UCSD-AML1 (cell line): ENCODE results near the gene SEC14L5.
A peak's percentile ranks its signal among the peaks of the same experiment; 100 is the strongest.

Experiments used
- DNase-seq: peaks from one replicate; lab custom pipeline; 2025; ENCODE audit not compliant: unreplicated experiment; lab: John Stamatoyannopoulos, UW

SEC14L5 gene

GRCh38 chr16:4957720-4958509 lies at the start of gene SEC14L5:
Gene SEC14L5 (plus strand): TSS chr16:4958330. CDS start chr16:4959324, 994 bp downstream.
- DNase-seq: peak; percentile 96

GRCh38 chr16:4908854-4909401 lies 49.2 kb upstream of the SEC14L5 start:
- DNase-seq: no peak

- DNase-seq: no peak
Measured at GRCh38 chr16:4909825-4910224, 48.3 kb upstream of the SEC14L5 start.

GRCh38 chr16:4910828-4911227 lies 47.3 kb upstream of the SEC14L5 start:
- DNase-seq: no peak

- DNase-seq: no peak
Measured at GRCh38 chr16:4911970-4912386, 46.2 kb upstream of the SEC14L5 start.

GRCh38 chr16:4913130-4913773 lies 44.9 kb upstream of the SEC14L5 start:
- DNase-seq: no peak

- no peak for DNase-seq
Measured at GRCh38 chr16:4913774-4914525, 44.2 kb upstream of the SEC14L5 start.

GRCh38 chr16:4914528-4915225 lies 43.5 kb upstream of the SEC14L5 start:
- no peak for DNase-seq

- DNase-seq: no peak
Measured at GRCh38 chr16:4915226-4915761, 42.8 kb upstream of the SEC14L5 start.

- no peak for DNase-seq
Measured at GRCh38 chr16:4917117-4917516, 41.0 kb upstream of the SEC14L5 start.

- DNase-seq: no peak
Measured at GRCh38 chr16:4918781-4919251, 39.3 kb upstream of the SEC14L5 start.

GRCh38 chr16:4920826-4921225 lies 37.3 kb upstream of the SEC14L5 start:
- no peak for DNase-seq

- no peak for DNase-seq
Measured at GRCh38 chr16:4922721-4923342, 35.3 kb upstream of the SEC14L5 start.

- no peak for DNase-seq
Measured at GRCh38 chr16:4923853-4924252, 34.3 kb upstream of the SEC14L5 start.

- no peak for DNase-seq
Measured at GRCh38 chr16:4924593-4925292, 33.4 kb upstream of the SEC14L5 start.

- no peak for DNase-seq
Measured at GRCh38 chr16:4925293-4925607, 32.9 kb upstream of the SEC14L5 start.

- DNase-seq: no peak
Measured at GRCh38 chr16:4925791-4926190, 32.3 kb upstream of the SEC14L5 start.

GRCh38 chr16:4926928-4927327 lies 31.2 kb upstream of the SEC14L5 start:
- DNase-seq: no peak

GRCh38 chr16:4927661-4928060 lies 30.5 kb upstream of the SEC14L5 start:
- DNase-seq: no peak

- DNase-seq: no peak
Measured at GRCh38 chr16:4928227-4928626, 29.9 kb upstream of the SEC14L5 start.
